ENCODE results near the gene IL1RAPL2. TPM values are rescaled to one million over a fixed set of nuclear protein-coding genes. Genes with fewer than 3 reads are reported as not detected.

The IL1RAPL2 gene
- total RNA-seq, 4 donors from 2014 or later = 0.16 TPM; not detected in 3

DNA sequence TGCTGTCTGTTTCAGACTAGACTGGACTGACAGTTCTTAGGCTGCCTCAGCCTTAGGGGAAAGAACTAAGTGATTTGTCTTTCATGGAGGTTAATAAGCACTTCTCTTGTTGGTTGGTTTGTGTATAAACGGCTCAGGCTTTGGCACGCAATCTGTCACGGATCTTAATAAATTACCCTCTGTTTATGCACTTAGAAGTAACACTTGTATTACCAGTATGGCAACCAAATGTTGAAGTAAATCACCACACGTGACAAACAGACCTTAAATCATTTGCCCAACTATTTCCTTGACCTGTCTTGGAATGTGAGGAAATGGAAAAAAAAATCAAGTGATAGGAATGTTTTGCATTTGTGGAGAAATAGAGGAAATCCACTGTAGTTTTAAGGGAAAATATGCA, 584.6 kb downstream of the IL1RAPL2 start:
- Histone ChIP-seq H3K36me3 (no peaks in the 10 kb centered on the region), H3K9me3 (no peaks in the 10 kb centered on the region), H3K4me3 (no peak overlapping the region), H3K27ac (no peak overlapping the region), H3K27me3 (no peaks in the 10 kb centered on the region), H3K4me1 (no peaks in the 10 kb centered on the region)
- in situ Hi-C loops (cut with MboI; ENCODE audit: low pct_ligation_motif_present in 1 of 4, low pct_unique_long_range_greater_than_20kb in 1 of 4, low sequenced_read_pairs in 3 of 4) (no loop called here), intact Hi-C loops (cut with DNase I; ENCODE audit: low total_unique reads) (no loop called here)
- TF ChIP-seq, protein P1, sequence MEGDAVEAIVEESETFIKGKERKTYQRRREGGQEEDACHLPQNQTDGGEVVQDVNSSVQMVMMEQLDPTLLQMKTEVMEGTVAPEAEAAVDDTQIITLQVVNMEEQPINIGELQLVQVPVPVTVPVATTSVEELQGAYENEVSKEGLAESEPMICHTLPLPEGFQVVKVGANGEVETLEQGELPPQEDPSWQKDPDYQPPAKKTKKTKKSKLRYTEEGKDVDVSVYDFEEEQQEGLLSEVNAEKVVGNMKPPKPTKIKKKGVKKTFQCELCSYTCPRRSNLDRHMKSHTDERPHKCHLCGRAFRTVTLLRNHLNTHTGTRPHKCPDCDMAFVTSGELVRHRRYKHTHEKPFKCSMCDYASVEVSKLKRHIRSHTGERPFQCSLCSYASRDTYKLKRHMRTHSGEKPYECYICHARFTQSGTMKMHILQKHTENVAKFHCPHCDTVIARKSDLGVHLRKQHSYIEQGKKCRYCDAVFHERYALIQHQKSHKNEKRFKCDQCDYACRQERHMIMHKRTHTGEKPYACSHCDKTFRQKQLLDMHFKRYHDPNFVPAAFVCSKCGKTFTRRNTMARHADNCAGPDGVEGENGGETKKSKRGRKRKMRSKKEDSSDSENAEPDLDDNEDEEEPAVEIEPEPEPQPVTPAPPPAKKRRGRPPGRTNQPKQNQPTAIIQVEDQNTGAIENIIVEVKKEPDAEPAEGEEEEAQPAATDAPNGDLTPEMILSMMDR (IDR thresholded peaks at IDR 0.05) = no peak
- no peak for DNase-seq
- 0 to 34% methylated on average over 1 to 4 of the region's 4 CpGs for WGBS, 2 donors (ENCODE audit: low coverage in 1 of 2)

DNA sequence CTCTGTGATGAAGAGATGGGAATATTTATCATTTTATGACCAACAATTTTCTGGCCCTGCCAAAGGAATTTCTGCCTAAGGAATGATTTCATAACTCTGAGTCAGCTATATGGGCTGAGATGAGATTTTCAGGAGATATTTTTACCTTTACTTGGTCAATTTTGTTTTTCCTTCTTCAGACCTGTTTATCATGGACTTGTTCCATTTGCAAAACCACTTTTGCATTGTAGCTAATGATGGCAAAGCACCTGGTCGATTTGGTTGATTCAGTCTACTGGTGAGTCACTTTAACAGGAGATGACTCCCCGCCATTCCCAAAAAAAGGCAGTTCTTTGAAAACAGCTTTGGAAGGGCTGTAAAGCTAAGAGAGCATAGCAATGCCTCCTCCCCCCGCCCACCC, 601.2 kb downstream of the IL1RAPL2 start:
- WGBS, 2 donors (ENCODE audit: low coverage in 1 of 2) = 50 to 80% methylated on average over 2 to 3 of the region's 3 CpGs
- Histone ChIP-seq H3K27me3 (no peaks in the 10 kb centered on the region), H3K27ac (no peak overlapping the region), H3K4me3 (no peak overlapping the region), H3K9me3 (no peaks in the 10 kb centered on the region), H3K4me1 (no peaks in the 10 kb centered on the region), H3K36me3 (no peaks in the 10 kb centered on the region)
- in situ Hi-C loops (cut with MboI; ENCODE audit: low pct_ligation_motif_present in 1 of 4, low pct_unique_long_range_greater_than_20kb in 1 of 4, low sequenced_read_pairs in 3 of 4) = no loop called here
- intact Hi-C loops (cut with DNase I; ENCODE audit: low total_unique reads) = no loop called here
- TF ChIP-seq, protein P1 (IDR thresholded peaks at IDR 0.05) = no peak
- TF ChIP-seq POLR2AphosphoS5 (IDR thresholded peaks at IDR 0.05) (no peak), EP300 (IDR thresholded peaks at IDR 0.05; ENCODE audit: low read depth) (no peak), POLR2A (IDR thresholded peaks at IDR 0.05) (no peak)
- DNase-seq = no peak

DNA sequence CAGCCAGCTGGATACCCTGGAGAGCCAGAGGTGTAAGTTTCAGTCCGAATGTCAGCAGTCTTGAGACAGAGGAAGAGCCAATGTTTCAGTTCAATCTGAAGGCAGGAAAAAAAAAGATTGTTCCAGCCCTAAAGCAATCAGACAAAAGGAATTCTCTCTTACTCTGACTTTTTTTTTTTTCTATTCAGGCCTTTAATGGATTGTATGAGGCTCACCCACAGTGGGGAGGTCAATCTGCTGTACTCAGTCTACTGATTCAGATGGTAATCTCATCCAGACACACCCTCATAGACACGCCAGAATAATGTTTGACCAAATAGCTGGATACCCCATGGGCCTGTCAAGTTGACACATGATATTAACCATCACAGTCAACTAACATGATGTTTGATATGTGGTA, 602.6 kb downstream of the IL1RAPL2 start:
- Histone ChIP-seq H3K36me3 (no peaks in the 10 kb centered on the region), H3K9me3 (no peaks in the 10 kb centered on the region), H3K4me1 (no peaks in the 10 kb centered on the region), H3K27ac (no peak overlapping the region), H3K4me3 (no peak overlapping the region), H3K27me3 (no peaks in the 10 kb centered on the region)
- in situ Hi-C loops (cut with MboI; ENCODE audit: low pct_ligation_motif_present in 1 of 4, low pct_unique_long_range_greater_than_20kb in 1 of 4, low sequenced_read_pairs in 3 of 4) = no loop called here
- no peak for DNase-seq
- no peak for TF ChIP-seq EP300 (IDR thresholded peaks at IDR 0.05; ENCODE audit: low read depth)
- no peak for TF ChIP-seq POLR2A (IDR thresholded peaks at IDR 0.05)
- no peak for TF ChIP-seq POLR2AphosphoS5 (IDR thresholded peaks at IDR 0.05)
- TF ChIP-seq, protein P1 (IDR thresholded peaks at IDR 0.05) = no peak
- 58% methylated on average over 2 of the region's 2 CpGs; no CpG with 5 or more reads in 1 of the 2 donors for WGBS, 2 donors (ENCODE audit: low coverage in 1 of 2)
- intact Hi-C loops (cut with DNase I; ENCODE audit: low total_unique reads) = no loop called here

- H3K36me3 ChIP-seq = no peaks in the 10 kb centered on the region
- TF ChIP-seq POLR2AphosphoS5 (IDR thresholded peaks at IDR 0.05) (no peak), EP300 (IDR thresholded peaks at IDR 0.05; ENCODE audit: low read depth) (no peak), POLR2A (IDR thresholded peaks at IDR 0.05) (no peak)
- TF ChIP-seq, protein P1 (IDR thresholded peaks at IDR 0.05) = no peak
- in situ Hi-C loops (cut with MboI; ENCODE audit: low pct_ligation_motif_present in 1 of 4, low pct_unique_long_range_greater_than_20kb in 1 of 4, low sequenced_read_pairs in 3 of 4) = no loop called here
These were observed 607.1 kb downstream of the IL1RAPL2 start for GRCh38 chrX:105173071-105173470.

More at GRCh38 chrX:105173071-105173470, 607.1 kb downstream of the IL1RAPL2 start:
- 87% methylated on average over 4 of the region's 4 CpGs; no CpG with 5 or more reads in 1 of the 2 donors for WGBS, 2 donors (ENCODE audit: low coverage in 1 of 2)
- intact Hi-C loops (cut with DNase I; ENCODE audit: low total_unique reads) = no loop called here
- no peaks in the 10 kb centered on the region for H3K9me3 ChIP-seq
- no peak overlapping the region for H3K27ac ChIP-seq
- no peak overlapping the region for H3K4me3 ChIP-seq
- no peaks in the 10 kb centered on the region for H3K4me1 ChIP-seq
- DNase-seq = no peak
- no peaks in the 10 kb centered on the region for H3K27me3 ChIP-seq

Data from transverse colon (tissue), 4 donors.